ENCODE measurements around the gene DYNLL2.
"Not testable (repeated sequence)": the region's sequence is repeated elsewhere in the genome, so short reads cannot be mapped to it uniquely, and the experiment has no call there.

The DYNLL2 gene

GRCh38 chr17:58072862-58073261 lies 10.4 kb upstream of the DYNLL2 start (continued):
- no peak for TF ChIP-seq ARNTL (CRISPR knock-in tag; IDR thresholded peaks at IDR 0.05; ENCODE audit: borderline replicate concordance, low read depth)
- no peak for TF ChIP-seq RARB (CRISPR knock-in tag; IDR thresholded peaks at IDR 0.05)
- no peak for TF ChIP-seq ESRRG (CRISPR knock-in tag; IDR thresholded peaks at IDR 0.05)
- TF ChIP-seq TSHZ2 (CRISPR knock-in tag; IDR thresholded peaks at IDR 0.05), result no peak

GRCh38 chr17:58073266-58073665 lies 10.0 kb upstream of the DYNLL2 start:
- not testable (repeated sequence) for ATAC-seq

GRCh38 chr17:58074406-58074805 lies 8.8 kb upstream of the DYNLL2 start:
- not testable (repeated sequence) for ATAC-seq

- TF ChIP-seq CSRNP3 (CRISPR knock-in tag; IDR thresholded peaks at IDR 0.05), result no peak
- ATAC-seq, result no peak
Measured at GRCh38 chr17:58079300-58080033, 3.8 kb upstream of the DYNLL2 start.

- no peak for ATAC-seq
- TF ChIP-seq CSRNP3 (CRISPR knock-in tag; IDR thresholded peaks at IDR 0.05) (no peak), POU6F1 (CRISPR knock-in tag; IDR thresholded peaks at IDR 0.05; ENCODE audit: borderline replicate concordance, low read depth) (no peak), PPARA (CRISPR knock-in tag; IDR thresholded peaks at IDR 0.05; ENCODE audit: borderline replicate concordance) (no peak), ZNF8 (CRISPR knock-in tag; IDR thresholded peaks at IDR 0.05) (no peak), ESRRG (CRISPR knock-in tag; IDR thresholded peaks at IDR 0.05) (no peak), ZNF565 (CRISPR knock-in tag; conservative IDR thresholded peaks at IDR 0.05; ENCODE audit: low read depth) (no peak), CREB5 (CRISPR knock-in tag; IDR thresholded peaks at IDR 0.05; ENCODE audit: low read depth) (no peak), TCF4 (CRISPR knock-in tag; IDR thresholded peaks at IDR 0.05; ENCODE audit: borderline replicate concordance) (no peak), ZFP30 (CRISPR knock-in tag; IDR thresholded peaks at IDR 0.05) (no peak), SNAI2 (CRISPR knock-in tag; IDR thresholded peaks at IDR 0.05) (no peak), TOX (CRISPR knock-in tag; IDR thresholded peaks at IDR 0.05; ENCODE audit: borderline replicate concordance) (no peak), ZNF70 (CRISPR knock-in tag; IDR thresholded peaks at IDR 0.05) (no peak)
Measured at GRCh38 chr17:58081646-58082340, 1.4 kb upstream of the DYNLL2 start.
